Measurements from ENCODE around the gene PTPRN2. TPM values are rescaled to one million over a fixed set of nuclear protein-coding genes. Genes with fewer than 3 reads are reported as not detected.

PTPRN2 gene
- total RNA-seq, 1 experiment from 2014 or later: not detected

- Histone ChIP-seq H3K9me3 (ENCODE audit: insufficient read depth, low read depth) (no peaks in the 10 kb centered on the region), H3K4me1 (replicated peaks; ENCODE audit: insufficient read depth) (no peaks in the 10 kb centered on the region), H2AFZ (no peak overlapping the region), H3K79me2 (ENCODE audit: low read depth) (no peaks in the 10 kb centered on the region), H3K36me3 (ENCODE audit: low read depth) (no peaks in the 10 kb centered on the region), H3K27me3 (ENCODE audit: insufficient read depth, low read depth) (peaks cover 64% of the 10 kb centered on the region), H4K20me1 (ENCODE audit: insufficient read depth) (peaks cover 7% of the 10 kb centered on the region; the same call in 1 of the 2 replicates), H3K4me3 (no peak overlapping the region), H3K27ac (no peak overlapping the region), H3K9me2 (ENCODE audit: insufficient read depth) (no peaks in the 10 kb centered on the region), H3K4me2 (no peak overlapping the region), H3F3A (ENCODE audit: insufficient read depth, low read depth) (no peaks in the 10 kb centered on the region)
- no peak for DNase-seq
- no TSS peak for BruUV-seq (replicated peaks)
- POLR2A ChIA-PET (ENCODE audit: unreplicated experiment): no interaction called here
- intact Hi-C loops (cut with micrococcal nuclease; ENCODE audit: unreplicated experiment): no loop called here
- CTCF ChIA-PET: no interaction called here
- TF ChIP-seq EZH2 (IDR thresholded peaks at IDR 0.05; ENCODE audit: low read depth): no peak
- TF ChIP-seq CTCF (conservative IDR thresholded peaks at IDR 0.05): no peak
These were observed 223.2 kb downstream of the PTPRN2 start for GRCh38 chr7:158364451-158364850.

GRCh38 chr7:158362912-158363905, 224.4 kb downstream of the PTPRN2 start:
- Histone ChIP-seq H3F3A (ENCODE audit: insufficient read depth, low read depth) (no peaks in the 10 kb centered on the region), H3K9me3 (ENCODE audit: insufficient read depth, low read depth) (no peaks in the 10 kb centered on the region), H4K20me1 (ENCODE audit: insufficient read depth) (peaks cover 4% of the 10 kb centered on the region; the same call in 1 of the 2 replicates), H3K9me2 (ENCODE audit: insufficient read depth) (no peaks in the 10 kb centered on the region), H3K36me3 (ENCODE audit: low read depth) (no peaks in the 10 kb centered on the region), H3K4me3 (no peak overlapping the region), H2AFZ (no peak overlapping the region), H3K4me1 (replicated peaks; ENCODE audit: insufficient read depth) (no peaks in the 10 kb centered on the region), H3K27me3 (ENCODE audit: insufficient read depth, low read depth) (peaks cover 66% of the 10 kb centered on the region), H3K79me2 (ENCODE audit: low read depth) (no peaks in the 10 kb centered on the region), H3K27ac (no peak overlapping the region), H3K4me2 (no peak overlapping the region)
- intact Hi-C loops (cut with micrococcal nuclease; ENCODE audit: unreplicated experiment): no loop called here
- TF ChIP-seq CTCF (conservative IDR thresholded peaks at IDR 0.05) (no peak), EZH2 (IDR thresholded peaks at IDR 0.05; ENCODE audit: low read depth) (no peak)
- CTCF ChIA-PET: no interaction called here
- BruUV-seq (replicated peaks): no TSS peak
- POLR2A ChIA-PET (ENCODE audit: unreplicated experiment): interaction anchor here (0.7 kb wide), 1 partner anchor 35 kb away, joined by 7 read pairs; no protein-coding TSS in a partner anchor
- DNase-seq: no peak

GRCh38 chr7:158362001-158362400, 225.6 kb downstream of the PTPRN2 start:
- Histone ChIP-seq H4K20me1 (ENCODE audit: insufficient read depth) (peaks cover 4% of the 10 kb centered on the region; the same call in 1 of the 2 replicates), H3K79me2 (ENCODE audit: low read depth) (no peaks in the 10 kb centered on the region), H2AFZ (no peak overlapping the region), H3K27me3 (ENCODE audit: insufficient read depth, low read depth) (peaks cover 66% of the 10 kb centered on the region), H3K4me1 (replicated peaks; ENCODE audit: insufficient read depth) (no peaks in the 10 kb centered on the region), H3K9me2 (ENCODE audit: insufficient read depth) (no peaks in the 10 kb centered on the region), H3F3A (ENCODE audit: insufficient read depth, low read depth) (no peaks in the 10 kb centered on the region), H3K36me3 (ENCODE audit: low read depth) (no peaks in the 10 kb centered on the region), H3K27ac (no peak overlapping the region), H3K4me3 (no peak overlapping the region), H3K4me2 (no peak overlapping the region), H3K9me3 (ENCODE audit: insufficient read depth, low read depth) (no peaks in the 10 kb centered on the region)
- BruUV-seq (replicated peaks): no TSS peak
- ChIA-PET CTCF (no interaction called here), POLR2A (ENCODE audit: unreplicated experiment) (no interaction called here)
- TF ChIP-seq EZH2 (IDR thresholded peaks at IDR 0.05; ENCODE audit: low read depth) (no peak), CTCF (conservative IDR thresholded peaks at IDR 0.05) (no peak)
- intact Hi-C loops (cut with micrococcal nuclease; ENCODE audit: unreplicated experiment): no loop called here
- DNase-seq: no peak

Data from PC-9 (cell line).